ENCODE measurements around the gene RAET1G.

Gene RAET1G

DNA sequence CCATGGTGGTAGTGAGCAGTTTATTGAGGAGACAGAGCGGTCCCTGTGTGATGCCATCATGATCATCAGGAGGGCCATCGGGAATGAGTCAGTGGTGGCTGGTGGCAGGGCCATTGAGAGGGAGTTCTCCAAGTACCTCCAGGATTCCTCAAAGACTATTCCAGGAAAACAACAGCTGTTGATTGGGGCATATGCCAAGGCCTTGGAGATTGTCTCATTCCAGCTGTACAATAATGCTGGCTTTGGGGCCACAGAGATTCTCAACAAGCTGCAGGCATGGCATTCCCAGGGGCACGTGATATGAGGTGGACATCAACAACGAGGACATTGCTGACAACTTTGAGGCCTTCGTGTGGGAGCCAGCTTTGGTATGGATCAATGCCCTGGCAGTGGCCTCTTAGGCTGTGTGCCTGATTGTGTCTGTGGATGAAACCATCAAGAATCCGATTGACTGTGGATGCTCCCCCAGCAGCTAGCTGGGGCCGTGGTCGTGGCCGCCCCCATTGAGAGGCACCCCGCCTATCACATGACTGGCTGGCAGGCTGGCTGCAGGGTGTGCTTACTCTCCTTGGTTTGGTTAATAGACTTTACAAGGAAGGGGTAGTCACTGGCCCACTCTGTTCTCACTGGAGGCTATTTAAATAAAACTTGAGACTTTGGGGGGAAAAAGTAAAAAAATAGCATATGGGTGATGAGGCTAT, 41.7 kb downstream of the RAET1G start:
- Histone ChIP-seq H3F3A (ENCODE audit: insufficient read depth, low read length) (no peaks in the 10 kb centered on the region), H3K9ac (ENCODE audit: low read length) (no peak overlapping the region), H3K36me3 (replicated peaks; ENCODE audit: insufficient read depth, low read length) (no peaks in the 10 kb centered on the region), H3K27ac (ENCODE audit: low read length) (no peak overlapping the region), H4K20me1 (ENCODE audit: insufficient read depth, low read length) (no peaks in the 10 kb centered on the region), H3K4me1 (ENCODE audit: low read length) (no peaks in the 10 kb centered on the region), H3K9me2 (replicated peaks; ENCODE audit: insufficient read depth, low read length) (no peaks in the 10 kb centered on the region), H3K4me2 (ENCODE audit: low read depth, low read length) (no peak overlapping the region), H3K27me3 (replicated peaks; ENCODE audit: insufficient read depth, low read length) (peaks cover 14% of the 10 kb centered on the region), H3K79me2 (ENCODE audit: low read length) (no peaks in the 10 kb centered on the region), H3K9me3 (replicated peaks; ENCODE audit: insufficient read depth, low read length) (no peaks in the 10 kb centered on the region), H3K4me3 (ENCODE audit: low read length) (no peak overlapping the region), H2AFZ (ENCODE audit: low read length) (no peak overlapping the region)
- no peak for DNase-seq
- TF ChIP-seq EZH2 (optimal IDR thresholded peaks at IDR 0.05; ENCODE audit: low read depth, low read length) (no peak), EZH2phosphoT487 (IDR thresholded peaks at IDR 0.05; ENCODE audit: low read length) (no peak)
- TF ChIP-seq, protein P1, sequence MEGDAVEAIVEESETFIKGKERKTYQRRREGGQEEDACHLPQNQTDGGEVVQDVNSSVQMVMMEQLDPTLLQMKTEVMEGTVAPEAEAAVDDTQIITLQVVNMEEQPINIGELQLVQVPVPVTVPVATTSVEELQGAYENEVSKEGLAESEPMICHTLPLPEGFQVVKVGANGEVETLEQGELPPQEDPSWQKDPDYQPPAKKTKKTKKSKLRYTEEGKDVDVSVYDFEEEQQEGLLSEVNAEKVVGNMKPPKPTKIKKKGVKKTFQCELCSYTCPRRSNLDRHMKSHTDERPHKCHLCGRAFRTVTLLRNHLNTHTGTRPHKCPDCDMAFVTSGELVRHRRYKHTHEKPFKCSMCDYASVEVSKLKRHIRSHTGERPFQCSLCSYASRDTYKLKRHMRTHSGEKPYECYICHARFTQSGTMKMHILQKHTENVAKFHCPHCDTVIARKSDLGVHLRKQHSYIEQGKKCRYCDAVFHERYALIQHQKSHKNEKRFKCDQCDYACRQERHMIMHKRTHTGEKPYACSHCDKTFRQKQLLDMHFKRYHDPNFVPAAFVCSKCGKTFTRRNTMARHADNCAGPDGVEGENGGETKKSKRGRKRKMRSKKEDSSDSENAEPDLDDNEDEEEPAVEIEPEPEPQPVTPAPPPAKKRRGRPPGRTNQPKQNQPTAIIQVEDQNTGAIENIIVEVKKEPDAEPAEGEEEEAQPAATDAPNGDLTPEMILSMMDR (IDR thresholded peaks at IDR 0.05; ENCODE audit: low read length), result no peak

DNA sequence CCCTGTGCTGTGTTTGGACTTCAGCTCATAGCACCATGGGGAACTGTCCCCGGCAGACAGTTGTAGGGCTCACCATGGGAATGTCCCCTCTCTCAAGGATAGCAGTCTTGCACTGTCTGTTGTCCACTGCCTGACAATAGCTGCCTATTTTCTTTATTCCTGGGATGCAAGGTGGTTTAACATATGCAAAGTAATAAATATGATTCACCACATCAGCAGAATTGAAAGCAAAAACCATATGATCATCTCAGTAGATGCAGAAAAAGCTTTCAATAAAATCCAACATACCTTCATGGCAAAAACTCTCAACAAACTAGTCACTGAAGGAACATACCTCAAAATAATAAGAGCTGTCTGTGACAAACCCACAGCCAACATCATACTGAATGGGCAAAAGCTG, 45.3 kb downstream of the RAET1G start:
- no peak for DNase-seq
- H3K9ac ChIP-seq (ENCODE audit: low read length), result no peak overlapping the region
- no peaks in the 10 kb centered on the region for H3K36me3 ChIP-seq (replicated peaks; ENCODE audit: insufficient read depth, low read length)
- no peaks in the 10 kb centered on the region for H4K20me1 ChIP-seq (ENCODE audit: insufficient read depth, low read length)
- H3K4me2 ChIP-seq (ENCODE audit: low read depth, low read length), result no peak overlapping the region
- TF ChIP-seq EZH2 (optimal IDR thresholded peaks at IDR 0.05; ENCODE audit: low read depth, low read length) (no peak), EZH2phosphoT487 (IDR thresholded peaks at IDR 0.05; ENCODE audit: low read length) (no peak)
- TF ChIP-seq, protein P1 (IDR thresholded peaks at IDR 0.05; ENCODE audit: low read length), result no peak
- H3K4me3 ChIP-seq (ENCODE audit: low read length), result no peak overlapping the region
- no peaks in the 10 kb centered on the region for H3F3A ChIP-seq (ENCODE audit: insufficient read depth, low read length)
- H3K4me1 ChIP-seq (ENCODE audit: low read length), result no peaks in the 10 kb centered on the region
- H3K79me2 ChIP-seq (ENCODE audit: low read length), result no peaks in the 10 kb centered on the region
- no peak overlapping the region for H2AFZ ChIP-seq (ENCODE audit: low read length)
- no peaks in the 10 kb centered on the region for H3K9me2 ChIP-seq (replicated peaks; ENCODE audit: insufficient read depth, low read length)
- no peak overlapping the region for H3K27ac ChIP-seq (ENCODE audit: low read length)
- H3K9me3 ChIP-seq (replicated peaks; ENCODE audit: insufficient read depth, low read length), result no peaks in the 10 kb centered on the region
- peaks cover 5% of the 10 kb centered on the region; the same call in 1 of the 2 replicates for H3K27me3 ChIP-seq (replicated peaks; ENCODE audit: insufficient read depth, low read length)

DNA sequence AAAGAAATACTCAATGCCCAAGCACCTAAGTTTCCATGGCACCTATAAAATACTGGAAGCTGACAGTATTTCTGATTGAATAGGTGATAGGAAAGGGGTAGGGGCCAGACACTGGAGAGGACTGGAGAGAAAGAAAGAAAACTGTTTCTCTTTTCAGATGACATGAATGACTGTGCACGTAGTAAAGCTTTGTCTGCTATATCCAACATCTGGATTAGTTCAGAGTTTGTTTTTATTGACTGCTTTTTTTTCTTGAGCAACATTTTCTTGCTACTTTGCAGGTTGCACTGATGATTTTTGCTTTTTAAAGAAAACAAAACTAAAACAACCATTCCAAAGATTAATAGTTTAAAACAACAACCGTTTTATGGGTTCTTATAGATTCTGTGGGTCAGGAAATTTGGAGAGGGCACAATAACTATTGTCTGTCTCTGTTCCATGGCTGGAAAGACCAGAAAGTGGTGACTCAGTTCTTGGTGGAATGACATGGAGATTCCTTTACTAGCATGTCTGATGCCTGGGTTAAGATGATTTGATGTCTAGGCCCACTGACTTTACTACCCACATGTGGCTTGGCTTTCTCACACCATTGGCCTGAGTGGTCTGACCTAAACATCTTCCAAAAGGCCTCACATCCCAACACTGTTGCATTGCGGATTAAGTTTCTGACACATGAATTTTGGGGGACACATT, 46.5 kb downstream of the RAET1G start:
- Histone ChIP-seq H3K27me3 (replicated peaks; ENCODE audit: insufficient read depth, low read length) (peaks cover 5% of the 10 kb centered on the region; the same call in 1 of the 2 replicates), H3K4me3 (ENCODE audit: low read length) (no peak overlapping the region), H3F3A (ENCODE audit: insufficient read depth, low read length) (no peaks in the 10 kb centered on the region), H3K36me3 (replicated peaks; ENCODE audit: insufficient read depth, low read length) (no peaks in the 10 kb centered on the region), H3K9me2 (replicated peaks; ENCODE audit: insufficient read depth, low read length) (no peaks in the 10 kb centered on the region), H3K79me2 (ENCODE audit: low read length) (no peaks in the 10 kb centered on the region), H4K20me1 (ENCODE audit: insufficient read depth, low read length) (no peaks in the 10 kb centered on the region), H3K9me3 (replicated peaks; ENCODE audit: insufficient read depth, low read length) (no peaks in the 10 kb centered on the region), H3K9ac (ENCODE audit: low read length) (no peak overlapping the region), H2AFZ (ENCODE audit: low read length) (no peak overlapping the region), H3K27ac (ENCODE audit: low read length) (no peak overlapping the region), H3K4me1 (ENCODE audit: low read length) (no peaks in the 10 kb centered on the region), H3K4me2 (ENCODE audit: low read depth, low read length) (no peak overlapping the region)
- no peak for TF ChIP-seq EZH2phosphoT487 (IDR thresholded peaks at IDR 0.05; ENCODE audit: low read length)
- TF ChIP-seq, protein P1 (IDR thresholded peaks at IDR 0.05; ENCODE audit: low read length), result no peak
- TF ChIP-seq EZH2 (optimal IDR thresholded peaks at IDR 0.05; ENCODE audit: low read depth, low read length), result no peak
- DNase-seq, result no peak

Data from MM.1S (cell line).